Adrenal gland (tissue), 12 donors: ENCODE results near the gene PIGS. TPM values are rescaled to one million over a fixed set of nuclear protein-coding genes. Genes with fewer than 3 reads are reported as not detected.
A peak's percentile ranks its signal among the peaks of the same experiment; 100 is the strongest.

Experiments
- DNase-seq, 7 donors: peaks; one replicate each; pipeline ENCODE4 v3.0.0-alpha.2; 2019 to 2020
- H3K27ac ChIP-seq, 5 donors: fragments of 200-600 bp; sonication (generic) in 4 of 5; 1 replicate in 3 of 5; 2 replicates in 2 of 5; pipeline versions ENCODE4 v1.5.1 to v1.8.0; 2016 to 2020; ENCODE audit warnings: mild to moderate bottlenecking in 1 of 5
- H3K27me3 ChIP-seq: fragments of 200-600 bp; 2 replicates; pipeline ENCODE4 v1.8.0; 2021
- H3K36me3 ChIP-seq, 2 donors: fragments of 200-600 bp; replicated peaks in 1 of 2; 1 replicate in 1 of 2; 2 replicates in 1 of 2; pipeline versions ENCODE4 v1.5.1 to v1.8.0; 2018 to 2022
- H3K4me1 ChIP-seq, 2 donors: fragments of 200-600 bp; replicated peaks in 1 of 2; 1 replicate in 1 of 2; 2 replicates in 1 of 2; pipeline versions ENCODE4 v1.5.1 to v1.8.0; 2018 to 2021
- H3K4me3 ChIP-seq, 4 donors: fragments of 200-600 bp; sonication (generic) in 3 of 4; one replicate each; pipeline ENCODE4 v1.5.1; 2016 to 2018
- H3K9me3 ChIP-seq, 3 donors: fragments of 200-600 bp; sonication (generic) in 1 of 3; replicated peaks in 1 of 3; 1 replicate in 2 of 3; 2 replicates in 1 of 3; pipeline versions ENCODE4 v1.5.1 to v1.8.0; 2016 to 2021
- CTCF ChIP-seq, 6 experiments: fragments of 450-650 bp in 4 of 6; fragments of 200-600 bp in 2 of 6; sonication (generic) in 1 of 6; IDR thresholded peaks; 1 replicate in 5 of 6; 2 replicates in 1 of 6; pipeline versions ENCODE4 v1.5.1 to v1.8.0; 2016 to 2021; ENCODE audit warnings: antibody characterized with exemption in 6 of 6, mild to moderate bottlenecking in 2 of 6, moderate library complexity in 1 of 6
- POLR2A ChIP-seq, 2 donors: fragments of 450-650 bp; IDR thresholded peaks; one replicate each; pipeline ENCODE4 v1.6.1; 2017; ENCODE audit warnings: antibody characterized with exemption in 2 of 2, mild to moderate bottlenecking in 2 of 2, moderate library complexity in 1 of 2
- WGBS, 4 donors: extraction: QIAGEN DNeasy Blood & Tissue Kit in 2 of 4; methylation state at CpG; one replicate each; pipeline versions ENCODE4 v1.1.5 to v1.1.7; 2013 to 2017; 5-methylcytosine and 5-hydroxymethylcytosine counted together
- intact Hi-C, 2 donors: fragments of 100-400 bp; cut with DNase I; formaldehyde crosslinking; loops; one replicate each; pipeline versions ENCODE4 v1.14.1 to v1.15.0; 2022 to 2023
- polyA plus RNA-seq, 3 donors: library from polyadenylated mRNA; stranded (reverse); fragments of 200-250 nt in 2 of 3; fragments of 350-450 nt in 1 of 3; fragmentation: Illumina TruSeq in 1 of 3; extraction: RNeasy Lipid Tissue Mini Kit (QIAGEN cat#74804) in 1 of 3; gene quantifications; one replicate each; pipeline ENCODE4 v1.2.3, GENCODE V29; 2013 to 2014
- total RNA-seq, 9 donors: library from RNA; depleted of rRNA in 4 of 9; stranded (reverse); fragments of >200 nt in 4 of 9; fragments of 120-200 nt in 1 of 9; fragmentation: NEBNext Ultra II Directional in 1 of 9; extraction: Animal tissue kit (Norgen Biotek cat#: 25700) in 1 of 9; gene quantifications; one replicate each; pipeline versions ENCODE4 v1.1.0 to v1.2.4, GENCODE V29; 2013 to 2023
- donor health status: healthy with polysubstance abuse.
- donor health status: Bipolar disorder and iron deficiency.
- donor health status: DM: yes; HTN: yes; CAD: no.
- donor health status: DM: no; HTN: no; CAD: no.
- donor health status: DM: no; HTN: no; CAD: no.
- donor health status: DM: yes; HTN: yes; CAD: no.

The PIGS gene
- total and polyA plus RNA-seq, 12 donors: 9.2 to 73.0 (median 55.6) TPM

- Histone ChIP-seq H3K4me3 (peak overlapping the region in 1 of 4 donors; percentile 56), H3K4me1 (peaks cover 0 to 19% of the 10 kb centered on the region in 2 donors), H3K36me3 (no peaks in the 10 kb centered on the region), H3K9me3 (no peaks in the 10 kb centered on the region), H3K27ac (peak overlapping the region in 1 of 5 donors; percentile 98), H3K27me3 (no peaks in the 10 kb centered on the region)
- no peak for TF ChIP-seq CTCF (IDR thresholded peaks at IDR 0.05)
- TF ChIP-seq POLR2A (IDR thresholded peaks at IDR 0.05): no peak
- intact Hi-C loops: no loop called here
- no peak for DNase-seq
- 29 to 46% (median 38%) methylated on average over 5 of the region's 5 CpGs for WGBS, 4 donors
Measured at GRCh38 chr17:28597606-28598383, 26.5 kb upstream of the PIGS start.

- 92 to 96% (median 95%) methylated on average over 4 of the region's 4 CpGs for WGBS, 4 donors
- no peaks in the 10 kb centered on the region for H3K9me3 ChIP-seq
- DNase-seq: no peak
- H3K36me3 ChIP-seq: peaks cover 0 to 4% of the 10 kb centered on the region in 2 donors
- H3K4me1 ChIP-seq: no peaks in the 10 kb centered on the region
- no peak overlapping the region for H3K4me3 ChIP-seq
- no peak overlapping the region for H3K27ac ChIP-seq
- no peaks in the 10 kb centered on the region for H3K27me3 ChIP-seq
- intact Hi-C loops: no loop called here
- no peak for TF ChIP-seq POLR2A (IDR thresholded peaks at IDR 0.05)
- no peak for TF ChIP-seq CTCF (IDR thresholded peaks at IDR 0.05)
Measured at GRCh38 chr17:28592260-28592659, 20.9 kb upstream of the PIGS start.

GRCh38 chr17:28585851-28586250 is 14.5 kb upstream of the PIGS start:
- WGBS, 4 donors: 89 to 95% (median 95%) methylated on average over 3 of the region's 3 CpGs
- intact Hi-C loops: no loop called here
- Histone ChIP-seq H3K9me3 (no peaks in the 10 kb centered on the region), H3K4me1 (no peaks in the 10 kb centered on the region), H3K36me3 (peaks cover 0 to 21% of the 10 kb centered on the region in 2 donors), H3K27me3 (no peaks in the 10 kb centered on the region), H3K27ac (no peak overlapping the region), H3K4me3 (no peak overlapping the region)
- TF ChIP-seq CTCF (IDR thresholded peaks at IDR 0.05) (no peak), POLR2A (IDR thresholded peaks at IDR 0.05) (no peak)
- no peak for DNase-seq

- Histone ChIP-seq H3K36me3 (peaks cover 0 to 21% of the 10 kb centered on the region in 2 donors), H3K4me1 (no peaks in the 10 kb centered on the region), H3K4me3 (no peak overlapping the region), H3K27me3 (no peaks in the 10 kb centered on the region), H3K27ac (no peak overlapping the region), H3K9me3 (no peaks in the 10 kb centered on the region)
- 73 to 95% (median 90%) methylated on average over 3 of the region's 3 CpGs for WGBS, 4 donors
- intact Hi-C loops: no loop called here
- TF ChIP-seq CTCF (IDR thresholded peaks at IDR 0.05) (no peak), POLR2A (IDR thresholded peaks at IDR 0.05) (no peak)
- no peak for DNase-seq
Measured at GRCh38 chr17:28584434-28584833, 13.1 kb upstream of the PIGS start.
